Endodermal cell (in vitro differentiated cells): ENCODE data around the gene TASOR2. TPM values are rescaled to one million over a fixed set of nuclear protein-coding genes. Genes with fewer than 3 reads are reported as not detected.

Experiments used
- DNase-seq: peaks from one replicate; pipeline ENCODE4 v3.0.0-alpha.2; 2017
- H3K27ac ChIP-seq: 2 replicates; pipeline ENCODE4 v1.5.1; 2013; ENCODE audit warnings: mild to moderate bottlenecking, low read depth, low read length, moderate library complexity
- H3K27me3 ChIP-seq: 2 replicates; pipeline ENCODE4 v1.6.1; 2013; ENCODE audit warnings: mild to moderate bottlenecking, low read length, moderate library complexity; ENCODE audit not compliant: insufficient read depth, control insufficient read depth, poor library complexity, severe bottlenecking
- H3K36me3 ChIP-seq: 2 replicates; pipeline ENCODE4 v1.7.0; 2013; ENCODE audit warnings: mild to moderate bottlenecking, low read length, moderate library complexity; ENCODE audit not compliant: control insufficient read depth, insufficient read depth
- H3K4me1 ChIP-seq: one replicate; pipeline ENCODE4 v1.7.0; 2013; ENCODE audit warnings: low read length; ENCODE audit not compliant: control insufficient read depth, insufficient read depth
- H3K4me3 ChIP-seq: 2 replicates; pipeline ENCODE4 v1.5.1; 2013; ENCODE audit warnings: mild to moderate bottlenecking, low read length, moderate library complexity
- H3K9ac ChIP-seq: 2 replicates; pipeline ENCODE4 v1.6.1; 2013; ENCODE audit warnings: mild to moderate bottlenecking, low read length, moderate library complexity; ENCODE audit not compliant: poor library complexity, severe bottlenecking; ENCODE audit errors: extremely low read depth
- H3K9me3 ChIP-seq: 2 replicates; pipeline ENCODE4 v1.6.1; 2013; ENCODE audit warnings: mild to moderate bottlenecking, low read length, moderate library complexity; ENCODE audit not compliant: control insufficient read depth
- H3K27ac Mint-ChIP-seq: 2 replicates; pipeline ENCODE4 v1.8.0; 2020; ENCODE audit warnings: mixed read lengths
- H3K27me3 Mint-ChIP-seq: 2 replicates; pipeline ENCODE4 v1.8.0; 2021; ENCODE audit warnings: mild to moderate bottlenecking, mixed read lengths; ENCODE audit not compliant: insufficient read depth
- H3K36me3 Mint-ChIP-seq: 2 replicates; pipeline ENCODE4 v1.8.0; 2020; ENCODE audit warnings: low read depth, mixed read lengths
- H3K4me1 Mint-ChIP-seq: 2 replicates; pipeline ENCODE4 v1.8.0; 2020; ENCODE audit warnings: mixed read lengths
- H3K4me3 Mint-ChIP-seq: 2 replicates; pipeline ENCODE4 v1.8.0; 2020; ENCODE audit warnings: mild to moderate bottlenecking, moderate library complexity, mixed read lengths
- H3K9me3 Mint-ChIP-seq: 2 replicates; pipeline ENCODE4 v1.8.0; 2020; ENCODE audit warnings: mild to moderate bottlenecking, mixed read lengths
- CTCF ChIP-seq: fragments of 200-600 bp; sonication (generic); conservative IDR thresholded peaks from 2 replicates; pipeline ENCODE4 v1.5.0; 2021; ENCODE audit warnings: antibody characterized with exemption, mild to moderate bottlenecking
- WGBS, 2 experiments: methylation state at CpG; one replicate each; pipeline versions ENCODE4 v1.1.5 to v1.1.7; 2013; ENCODE audit warnings: missing lambda C conversion rate in 2 of 2, mixed read lengths in 1 of 2; ENCODE audit not compliant: insufficient coverage in 1 of 2, insufficient read length in 1 of 2; 5-methylcytosine and 5-hydroxymethylcytosine counted together
- total RNA-seq, 2 donors: library from RNA; stranded (reverse); fragmentation: NEBNext Ultra II Directional in 1 of 2; extraction: Animal tissue kit (Norgen Biotek cat#: 25700) in 1 of 2; gene quantifications; 2 replicates in 1 of 2; 3 replicates in 1 of 2; pipeline ENCODE4 v1.2.1, GENCODE V29; 2021

Gene TASOR2
- total RNA-seq, 2 donors from 2014 or later, result 47.1 to 53.0 TPM

GRCh38 chr10:5658871-5659618 lies 25.6 kb upstream of the TASOR2 start:
- Histone ChIP-seq H3K9me3 (no peaks in the 10 kb centered on the region), H3K9ac (no peak overlapping the region), H3K4me3 (no peak overlapping the region), H3K27ac (no peak overlapping the region), H3K4me1 (peaks cover 5% of the 10 kb centered on the region), H3K27me3 (no peaks in the 10 kb centered on the region), H3K36me3 (no peaks in the 10 kb centered on the region)
- Mint-ChIP-seq H3K4me3 (peak overlapping the region; percentile 39), H3K27me3 (no peaks in the 10 kb centered on the region), H3K9me3 (no peaks in the 10 kb centered on the region), H3K27ac (peak overlapping the region; percentile 86), H3K4me1 (peaks cover 34% of the 10 kb centered on the region), H3K36me3 (no peaks in the 10 kb centered on the region)
- peak; percentile 70 for DNase-seq
- no peak for TF ChIP-seq CTCF
- 70 to 77% methylated on average over 7 to 20 of the region's 20 CpGs for WGBS, 2 experiments

GRCh38 chr10:5659702-5660528 lies 24.7 kb upstream of the TASOR2 start:
- no peaks in the 10 kb centered on the region for H3K9me3 ChIP-seq
- peaks cover 38% of the 10 kb centered on the region for H3K4me1 Mint-ChIP-seq
- no peaks in the 10 kb centered on the region for H3K36me3 ChIP-seq
- H3K4me3 ChIP-seq, result no peak overlapping the region
- 71 to 78% methylated on average over 12 to 16 of the region's 16 CpGs for WGBS, 2 experiments
- H3K9ac ChIP-seq, result no peak overlapping the region
- no peak overlapping the region for H3K27ac ChIP-seq
- no peaks in the 10 kb centered on the region for H3K27me3 ChIP-seq
- TF ChIP-seq CTCF, result no peak
- H3K9me3 Mint-ChIP-seq, result no peaks in the 10 kb centered on the region
- H3K4me3 Mint-ChIP-seq, result peak overlapping the region; percentile 39
- peak; percentile 57 for DNase-seq
- H3K4me1 ChIP-seq, result peaks cover 5% of the 10 kb centered on the region
- no peaks in the 10 kb centered on the region for H3K36me3 Mint-ChIP-seq
- H3K27ac Mint-ChIP-seq, result peak overlapping the region; percentile 86
- no peaks in the 10 kb centered on the region for H3K27me3 Mint-ChIP-seq

- Histone ChIP-seq H3K9me3 (no peaks in the 10 kb centered on the region), H3K4me3 (no peak overlapping the region), H3K27me3 (no peaks in the 10 kb centered on the region), H3K27ac (no peak overlapping the region), H3K9ac (no peak overlapping the region), H3K4me1 (no peaks in the 10 kb centered on the region), H3K36me3 (no peaks in the 10 kb centered on the region)
- Mint-ChIP-seq H3K9me3 (no peaks in the 10 kb centered on the region), H3K27ac (peak overlapping the region; percentile 10), H3K4me1 (peaks cover 31% of the 10 kb centered on the region), H3K27me3 (no peaks in the 10 kb centered on the region), H3K36me3 (no peaks in the 10 kb centered on the region), H3K4me3 (no peak overlapping the region)
- DNase-seq, result no peak
- no peak for TF ChIP-seq CTCF
- 90 to 91% methylated on average over 2 to 6 of the region's 6 CpGs for WGBS, 2 experiments
These were observed 23.6 kb upstream of the TASOR2 start for GRCh38 chr10:5661043-5661442.
